Choroid plexus epithelial cell (primary cell): ENCODE measurements around the gene PICK1.

Experiments
- DNase-seq: peaks from one replicate; pipeline ENCODE4 v3.0.0-alpha.2; 2010; ENCODE audit warnings: low read depth
- H3K4me3 ChIP-seq: 2 replicates; pipeline ENCODE4 v1.5.1; 2011; ENCODE audit warnings: low read depth, mild to moderate bottlenecking, control low read depth, low read length, moderate library complexity
- TF ChIP-seq, protein P1 (sequence below): conservative IDR thresholded peaks from 2 replicates; pipeline ENCODE4 v1.5.1; 2011; ENCODE audit warnings: low read depth, mild to moderate bottlenecking, control low read depth, inconsistent platforms, low read length, moderate library complexity

PICK1 gene

DNA sequence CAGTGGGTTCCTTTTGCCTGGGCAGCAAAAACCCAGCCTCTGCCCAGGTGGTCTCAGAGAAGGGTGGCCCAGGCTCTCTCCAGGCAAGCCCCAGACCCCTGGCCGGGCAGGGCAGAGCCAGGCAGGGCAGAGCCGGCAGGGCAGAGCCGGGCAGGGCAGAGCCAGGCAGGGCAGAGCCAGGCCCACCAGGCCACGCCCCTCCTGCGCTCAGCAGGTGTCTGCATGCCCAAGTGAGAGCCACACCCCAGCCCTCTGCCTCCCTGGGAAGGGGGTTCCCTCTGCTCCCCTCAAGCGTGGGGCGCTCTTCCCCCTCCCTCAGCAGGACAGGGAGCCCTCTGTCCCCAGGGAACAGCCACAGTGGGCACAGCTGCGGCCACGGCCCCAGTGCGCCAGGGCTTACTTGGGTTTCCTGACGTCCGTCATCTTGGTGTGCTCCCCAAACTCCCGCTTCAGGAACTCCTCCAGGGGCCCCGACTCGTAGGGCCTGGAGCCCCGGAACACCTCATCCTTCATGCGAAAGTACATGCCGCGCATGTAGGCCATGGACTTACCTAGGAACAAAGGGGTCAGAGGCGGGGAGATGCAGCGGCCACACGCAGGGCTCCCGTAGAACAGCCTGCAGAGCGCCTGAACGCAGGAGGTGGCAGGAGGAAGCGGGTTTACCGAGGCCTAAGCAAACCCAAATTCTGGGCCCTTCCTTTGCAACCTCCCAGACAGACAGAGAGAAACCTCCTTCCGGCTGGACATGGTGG lies 63.3 kb downstream of the PICK1 start:
- DNase-seq = no peak
- no peak overlapping the region for H3K4me3 ChIP-seq
- TF ChIP-seq, protein P1, sequence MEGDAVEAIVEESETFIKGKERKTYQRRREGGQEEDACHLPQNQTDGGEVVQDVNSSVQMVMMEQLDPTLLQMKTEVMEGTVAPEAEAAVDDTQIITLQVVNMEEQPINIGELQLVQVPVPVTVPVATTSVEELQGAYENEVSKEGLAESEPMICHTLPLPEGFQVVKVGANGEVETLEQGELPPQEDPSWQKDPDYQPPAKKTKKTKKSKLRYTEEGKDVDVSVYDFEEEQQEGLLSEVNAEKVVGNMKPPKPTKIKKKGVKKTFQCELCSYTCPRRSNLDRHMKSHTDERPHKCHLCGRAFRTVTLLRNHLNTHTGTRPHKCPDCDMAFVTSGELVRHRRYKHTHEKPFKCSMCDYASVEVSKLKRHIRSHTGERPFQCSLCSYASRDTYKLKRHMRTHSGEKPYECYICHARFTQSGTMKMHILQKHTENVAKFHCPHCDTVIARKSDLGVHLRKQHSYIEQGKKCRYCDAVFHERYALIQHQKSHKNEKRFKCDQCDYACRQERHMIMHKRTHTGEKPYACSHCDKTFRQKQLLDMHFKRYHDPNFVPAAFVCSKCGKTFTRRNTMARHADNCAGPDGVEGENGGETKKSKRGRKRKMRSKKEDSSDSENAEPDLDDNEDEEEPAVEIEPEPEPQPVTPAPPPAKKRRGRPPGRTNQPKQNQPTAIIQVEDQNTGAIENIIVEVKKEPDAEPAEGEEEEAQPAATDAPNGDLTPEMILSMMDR = no peak

DNA sequence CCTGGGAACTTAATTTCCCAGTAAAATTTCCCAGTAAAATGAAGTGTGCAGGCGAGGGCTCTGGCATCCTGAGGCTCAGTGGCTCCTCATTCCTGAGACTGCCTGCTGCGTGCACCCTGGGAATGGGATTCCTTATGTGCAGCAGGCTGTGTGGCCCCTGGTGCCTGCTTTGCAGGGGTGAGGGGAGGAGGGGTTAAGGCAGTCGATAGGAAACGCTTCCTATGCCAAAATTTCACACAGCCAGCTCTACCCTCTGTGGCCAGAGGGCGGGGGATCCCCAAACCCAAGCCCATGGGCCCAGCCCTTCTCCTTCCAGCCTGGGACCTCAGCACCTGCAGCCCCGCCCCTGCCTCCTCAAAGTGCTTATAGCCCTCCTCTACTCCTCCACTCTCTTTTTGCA lies 65.4 kb downstream of the PICK1 start:
- no peak for DNase-seq
- no peak overlapping the region for H3K4me3 ChIP-seq
- TF ChIP-seq, protein P1 = no peak

DNA sequence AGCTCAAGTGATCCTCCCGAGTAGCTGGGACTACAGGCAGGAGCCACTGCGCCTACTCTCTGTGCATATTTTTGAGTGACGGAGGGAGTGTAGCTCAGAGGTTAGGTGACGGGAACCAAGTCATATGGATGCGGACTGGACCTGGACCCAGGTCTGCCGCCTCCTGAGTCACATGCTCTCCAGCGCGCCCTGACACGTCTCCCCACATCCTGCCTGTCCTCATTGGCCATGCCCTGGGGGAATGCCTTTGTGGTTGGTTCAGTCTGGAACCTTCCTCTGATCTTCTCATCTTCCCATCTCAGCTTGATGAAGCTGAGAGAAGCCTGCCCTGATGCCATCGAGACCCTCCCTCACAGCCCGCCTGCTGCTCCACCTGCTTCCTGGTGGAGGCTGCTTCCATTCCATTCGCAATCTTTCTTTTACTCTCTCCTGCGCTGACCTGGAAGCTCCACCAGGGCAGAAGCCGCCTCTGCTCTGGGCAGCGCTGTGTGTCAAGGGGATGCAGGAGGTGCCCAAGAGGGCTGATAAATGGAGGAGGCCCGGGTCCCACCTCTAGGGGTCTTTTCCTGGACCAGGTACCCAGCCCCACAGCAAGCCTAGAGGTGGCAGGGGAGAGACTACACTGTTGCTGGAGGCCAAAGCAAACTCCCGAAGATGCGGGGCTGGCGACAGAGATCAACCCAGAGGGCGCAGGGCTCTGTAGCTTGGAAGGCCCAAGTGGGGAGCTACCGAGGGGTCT lies 67.2 kb downstream of the PICK1 start:
- TF ChIP-seq, protein P1 = no peak
- no peak overlapping the region for H3K4me3 ChIP-seq
- DNase-seq = no peak

DNA sequence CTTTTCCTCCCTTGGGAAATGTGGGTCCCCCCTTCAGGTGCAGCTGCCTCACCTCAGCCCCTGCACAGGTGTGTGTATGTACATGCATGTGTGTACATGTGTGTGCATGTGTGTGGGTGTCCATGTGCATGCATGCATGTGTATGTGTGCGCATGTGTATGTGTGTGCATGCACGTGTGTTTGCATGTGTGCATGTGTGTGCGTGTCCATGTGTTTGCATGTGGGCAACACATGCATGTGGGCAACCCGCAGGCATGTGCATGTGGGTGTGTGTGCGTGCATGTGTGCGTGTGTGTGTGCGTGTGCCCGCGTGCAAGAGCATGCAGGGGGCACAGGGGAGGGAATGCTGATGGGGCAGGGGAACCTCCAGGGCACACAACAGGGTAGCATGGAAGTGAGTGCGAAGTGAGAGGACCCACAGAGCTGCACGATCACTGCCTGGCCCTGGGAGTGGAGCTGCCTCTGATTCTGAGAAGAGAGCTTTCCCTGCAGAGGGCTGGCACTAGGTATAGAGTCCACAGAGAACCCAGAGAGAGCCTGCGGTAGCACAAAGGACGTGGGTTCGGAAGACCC lies 67.9 kb downstream of the PICK1 start:
- no peak overlapping the region for H3K4me3 ChIP-seq
- DNase-seq = no peak
- TF ChIP-seq, protein P1 = no peak
